Transverse colon (tissue), 4 donors: Measurements from ENCODE around the gene PITX1. TPM values are rescaled to one million over a fixed set of nuclear protein-coding genes. Genes with fewer than 3 reads are reported as not detected.
"Not testable (repeated sequence)": the region's sequence is repeated elsewhere in the genome, so short reads cannot be mapped to it uniquely, and the experiment has no call there.

Source experiments
- DNase-seq: peaks from one replicate; pipeline ENCODE4 v3.0.0-alpha.2; 2019
- H3K27ac ChIP-seq, 4 donors: fragments of 200-600 bp; sonication (generic); 2 replicates each; pipeline ENCODE4 v1.5.1; 2016 to 2018; ENCODE audit warnings: inconsistent platforms in 4 of 4
- H3K27me3 ChIP-seq: fragments of 200-600 bp; sonication (generic); 2 replicates; pipeline ENCODE4 v1.5.1; 2017; ENCODE audit warnings: inconsistent platforms
- H3K36me3 ChIP-seq, 4 donors: fragments of 200-600 bp; sonication (generic); 2 replicates each; pipeline ENCODE4 v1.5.1; 2017 to 2019; ENCODE audit warnings: inconsistent platforms in 4 of 4
- H3K4me1 ChIP-seq, 4 donors: fragments of 200-600 bp; sonication (generic); 2 replicates each; pipeline ENCODE4 v1.5.1; 2017 to 2020; ENCODE audit warnings: inconsistent platforms in 4 of 4
- H3K4me3 ChIP-seq, 4 donors: fragments of 200-600 bp; sonication (generic); 1 replicate in 1 of 4; 2 replicates in 3 of 4; pipeline versions ENCODE4 v1.5.1 to v1.6.1; 2017 to 2019; ENCODE audit warnings: inconsistent platforms in 4 of 4
- H3K9me3 ChIP-seq, 2 donors: fragments of 200-600 bp; sonication (generic); 2 replicates each; pipeline ENCODE4 v1.5.1; 2017 to 2019; ENCODE audit warnings: inconsistent platforms in 2 of 2
- CTCF ChIP-seq, 5 experiments: fragments of 200-600 bp in 3 of 5; fragments of 450-650 bp in 2 of 5; sonication (generic) in 3 of 5; IDR thresholded peaks; 1 replicate in 2 of 5; 2 replicates in 3 of 5; pipeline ENCODE4 v1.5.1; 2016 to 2017; ENCODE audit warnings: antibody characterized with exemption in 5 of 5, inconsistent platforms in 3 of 5, mild to moderate bottlenecking in 2 of 5, moderate library complexity in 1 of 5
- EP300 ChIP-seq: sonication (generic); formaldehyde crosslinking; IDR thresholded peaks from one replicate; pipeline ENCODE4 v1.6.1; 2017; ENCODE audit warnings: antibody characterized with exemption, low read depth
- POLR2A ChIP-seq: fragments of 450-650 bp; IDR thresholded peaks from one replicate; pipeline ENCODE4 v1.6.1; 2016; ENCODE audit warnings: antibody characterized with exemption, mild to moderate bottlenecking, moderate library complexity
- POLR2AphosphoS5 ChIP-seq, 3 donors: sonication (generic); formaldehyde crosslinking; IDR thresholded peaks; one replicate each; pipeline ENCODE4 v1.6.1; 2016; ENCODE audit warnings: antibody characterized with exemption in 3 of 3
- WGBS, 2 donors: methylation state at CpG; one replicate each; pipeline ENCODE4 v1.1.5; 2018; ENCODE audit warnings: low coverage in 1 of 2; 5-methylcytosine and 5-hydroxymethylcytosine counted together
- in situ Hi-C, 4 donors: fragments of 200-750 bp; cut with MboI; loops; one replicate each; pipeline versions ENCODE4 v1.15.0 to v1.15.1; 2017; ENCODE audit warnings: low sequenced_read_pairs in 3 of 4, low pct_ligation_motif_present in 1 of 4, low pct_unique_long_range_greater_than_20kb in 1 of 4
- intact Hi-C: fragments of 100-400 bp; cut with DNase I; formaldehyde crosslinking; loops from one replicate; pipeline ENCODE4 v1.15.1; 2023; ENCODE audit warnings: low total_unique reads
- total RNA-seq, 4 donors: library from RNA; depleted of rRNA; stranded (reverse); fragments of >200 nt; gene quantifications; one replicate each; pipeline ENCODE4 v1.1.0, GENCODE V29; 2016

The PITX1 gene
- total RNA-seq, 4 donors from 2014 or later = 3.7 to 13.9 (median 8.4) TPM

- Histone ChIP-seq H3K27me3 (no peaks in the 10 kb centered on the region), H3K9me3 (no peaks in the 10 kb centered on the region), H3K36me3 (no peaks in the 10 kb centered on the region), H3K4me3 (no peak overlapping the region), H3K27ac (no peak overlapping the region), H3K4me1 (no peaks in the 10 kb centered on the region)
- in situ Hi-C loops (no loop called here), intact Hi-C loops (no loop called here)
- no peak for TF ChIP-seq POLR2A
- no peak for TF ChIP-seq EP300
- TF ChIP-seq POLR2AphosphoS5 (IDR thresholded peaks at IDR 0.05) = no peak
- TF ChIP-seq CTCF (IDR thresholded peaks at IDR 0.05) = no peak
- DNase-seq = no peak
- WGBS, 2 donors = 94% methylated on average over 9 of the region's 9 CpGs; no CpG with 5 or more reads in 1 of the 2 donors
Measured at GRCh38 chr5:135007305-135007704, 26.7 kb downstream of the PITX1 start.

- in situ Hi-C loops = no loop called here
- H3K27me3 ChIP-seq = no peaks in the 10 kb centered on the region
- H3K4me3 ChIP-seq = no peak overlapping the region
- no peaks in the 10 kb centered on the region for H3K4me1 ChIP-seq
- no peaks in the 10 kb centered on the region for H3K9me3 ChIP-seq
- 100% methylated on average over 3 of the region's 3 CpGs; no CpG with 5 or more reads in 1 of the 2 donors for WGBS, 2 donors
- no peak for DNase-seq
- intact Hi-C loops = no loop called here
- TF ChIP-seq EP300 (no peak), POLR2A (no peak), CTCF (IDR thresholded peaks at IDR 0.05) (no peak), POLR2AphosphoS5 (IDR thresholded peaks at IDR 0.05) (no peak)
- no peaks in the 10 kb centered on the region for H3K36me3 ChIP-seq
- H3K27ac ChIP-seq = no peak overlapping the region
Measured at GRCh38 chr5:135005076-135005475, 29.0 kb downstream of the PITX1 start.

GRCh38 chr5:135004376-135004775 is 29.7 kb downstream of the PITX1 start:
- WGBS, 2 donors = 60 to 90% methylated on average over 3 of the region's 3 CpGs
- intact Hi-C loops = no loop called here
- H3K36me3 ChIP-seq = no peaks in the 10 kb centered on the region
- no peaks in the 10 kb centered on the region for H3K27me3 ChIP-seq
- no peak for DNase-seq
- no peak overlapping the region for H3K27ac ChIP-seq
- no peaks in the 10 kb centered on the region for H3K4me1 ChIP-seq
- in situ Hi-C loops = no loop called here
- no peak overlapping the region for H3K4me3 ChIP-seq
- H3K9me3 ChIP-seq = no peaks in the 10 kb centered on the region
- TF ChIP-seq POLR2AphosphoS5 (IDR thresholded peaks at IDR 0.05) (no peak), POLR2A (no peak), CTCF (IDR thresholded peaks at IDR 0.05) (no peak), EP300 (no peak)

- H3K36me3 ChIP-seq, DNase-seq, H3K27ac ChIP-seq, intact Hi-C loops, H3K27me3 ChIP-seq, H3K4me1 ChIP-seq, H3K9me3 ChIP-seq, H3K4me3 ChIP-seq, in situ Hi-C loops: not testable (repeated sequence)
- 80 to 95% methylated on average over 1 to 5 of the region's 5 CpGs for WGBS, 2 donors
Measured at GRCh38 chr5:134998068-134998467, 36.0 kb downstream of the PITX1 start.

- TF ChIP-seq EP300 (no peak), POLR2A (no peak), CTCF (IDR thresholded peaks at IDR 0.05) (no peak), POLR2AphosphoS5 (IDR thresholded peaks at IDR 0.05) (no peak)
- no peaks in the 10 kb centered on the region for H3K9me3 ChIP-seq
- no peak overlapping the region for H3K4me3 ChIP-seq
- no peak for DNase-seq
- no peaks in the 10 kb centered on the region for H3K4me1 ChIP-seq
- no peaks in the 10 kb centered on the region for H3K27me3 ChIP-seq
- no peak overlapping the region for H3K27ac ChIP-seq
- in situ Hi-C loops (no loop called here), intact Hi-C loops (no loop called here)
- 44 to 76% methylated on average over 3 to 11 of the region's 11 CpGs for WGBS, 2 donors
- H3K36me3 ChIP-seq = no peaks in the 10 kb centered on the region
Measured at GRCh38 chr5:134997015-134997414, 37.0 kb downstream of the PITX1 start.
